Measurements from ENCODE around the gene CIT.

The CIT gene

GRCh38 chr12:119686355-119686754, 190.8 kb downstream of the CIT start:
- Histone ChIP-seq H3K36me3 (ENCODE audit: insufficient read depth, low read length) (peaks cover 66% of the 10 kb centered on the region), H2AFZ (ENCODE audit: low read length) (no peak overlapping the region), H3K79me2 (ENCODE audit: insufficient read depth, low read length) (no peaks in the 10 kb centered on the region), H3K27ac (ENCODE audit: low read depth, low read length, poor library complexity, severe bottlenecking) (no peak overlapping the region), H3K4me2 (ENCODE audit: low read length) (no peak overlapping the region), H3K9ac (ENCODE audit: low read length) (no peak overlapping the region), H3K4me3 (ENCODE audit: low read depth, low read length, poor library complexity, severe bottlenecking) (no peak overlapping the region), H4K20me1 (ENCODE audit: insufficient read depth, low read length) (no peaks in the 10 kb centered on the region), H3F3A (ENCODE audit: insufficient read depth, low read length) (no peaks in the 10 kb centered on the region), H3K4me1 (ENCODE audit: insufficient read depth, low read length, severe bottlenecking) (peaks cover 17% of the 10 kb centered on the region), H3K27me3 (ENCODE audit: insufficient read depth, low read length) (no peaks in the 10 kb centered on the region), H3K9me2 (ENCODE audit: low read depth, low read length) (no peaks in the 10 kb centered on the region), H3K9me3 (ENCODE audit: low read length) (no peaks in the 10 kb centered on the region)
- TF ChIP-seq CTCF (IDR thresholded peaks at IDR 0.05; ENCODE audit: low read length) (no peak), EZH2 (IDR thresholded peaks at IDR 0.05; ENCODE audit: borderline replicate concordance, low read length) (no peak)

GRCh38 chr12:119685375-119685774, 191.7 kb downstream of the CIT start:
- H3F3A ChIP-seq (ENCODE audit: insufficient read depth, low read length), result no peaks in the 10 kb centered on the region
- H3K27ac ChIP-seq (ENCODE audit: low read depth, low read length, poor library complexity, severe bottlenecking), result no peak overlapping the region
- H3K27me3 ChIP-seq (ENCODE audit: insufficient read depth, low read length), result no peaks in the 10 kb centered on the region
- H3K4me2 ChIP-seq (ENCODE audit: low read length), result no peak overlapping the region
- no peak overlapping the region for H2AFZ ChIP-seq (ENCODE audit: low read length)
- no peaks in the 10 kb centered on the region for H4K20me1 ChIP-seq (ENCODE audit: insufficient read depth, low read length)
- no peaks in the 10 kb centered on the region for H3K9me2 ChIP-seq (ENCODE audit: low read depth, low read length)
- H3K36me3 ChIP-seq (ENCODE audit: insufficient read depth, low read length), result peaks cover 72% of the 10 kb centered on the region
- peaks cover 21% of the 10 kb centered on the region for H3K4me1 ChIP-seq (ENCODE audit: insufficient read depth, low read length, severe bottlenecking)
- H3K4me3 ChIP-seq (ENCODE audit: low read depth, low read length, poor library complexity, severe bottlenecking), result no peak overlapping the region
- no peak overlapping the region for H3K9ac ChIP-seq (ENCODE audit: low read length)
- no peaks in the 10 kb centered on the region for H3K79me2 ChIP-seq (ENCODE audit: insufficient read depth, low read length)
- TF ChIP-seq CTCF (IDR thresholded peaks at IDR 0.05; ENCODE audit: low read length) (no peak), EZH2 (IDR thresholded peaks at IDR 0.05; ENCODE audit: borderline replicate concordance, low read length) (no peak)
- no peaks in the 10 kb centered on the region for H3K9me3 ChIP-seq (ENCODE audit: low read length)

- Histone ChIP-seq H3K27ac (ENCODE audit: low read depth, low read length, poor library complexity, severe bottlenecking) (no peak overlapping the region), H3K9ac (ENCODE audit: low read length) (no peak overlapping the region), H3K9me3 (ENCODE audit: low read length) (no peaks in the 10 kb centered on the region), H3K4me1 (ENCODE audit: insufficient read depth, low read length, severe bottlenecking) (peaks cover 21% of the 10 kb centered on the region), H3K36me3 (ENCODE audit: insufficient read depth, low read length) (peaks cover 72% of the 10 kb centered on the region), H3K4me3 (ENCODE audit: low read depth, low read length, poor library complexity, severe bottlenecking) (no peak overlapping the region), H3F3A (ENCODE audit: insufficient read depth, low read length) (no peaks in the 10 kb centered on the region), H4K20me1 (ENCODE audit: insufficient read depth, low read length) (no peaks in the 10 kb centered on the region), H3K79me2 (ENCODE audit: insufficient read depth, low read length) (no peaks in the 10 kb centered on the region), H3K4me2 (ENCODE audit: low read length) (no peak overlapping the region), H3K27me3 (ENCODE audit: insufficient read depth, low read length) (no peaks in the 10 kb centered on the region), H2AFZ (ENCODE audit: low read length) (no peak overlapping the region), H3K9me2 (ENCODE audit: low read depth, low read length) (no peaks in the 10 kb centered on the region)
- TF ChIP-seq EZH2 (IDR thresholded peaks at IDR 0.05; ENCODE audit: borderline replicate concordance, low read length) (no peak), CTCF (IDR thresholded peaks at IDR 0.05; ENCODE audit: low read length) (no peak)
These were observed 192.3 kb downstream of the CIT start for GRCh38 chr12:119684711-119685369.

Data from OCI-LY1 (cell line).